Measurements from ENCODE around the gene ZNF860. TPM values are rescaled to one million over a fixed set of nuclear protein-coding genes. Genes with fewer than 3 reads are reported as not detected.

ZNF860 gene
- total and polyA plus RNA-seq, 2 donors (not counting 1 experiment from before 2014, with no cell fraction given), result 16.2 to 41.4 TPM

- H3K27ac Mint-ChIP-seq, result peak overlapping the region; percentile 95
- H3K27me3 Mint-ChIP-seq, result no peaks in the 10 kb centered on the region
- Histone ChIP-seq H3K79me2 (ENCODE audit: control insufficient read depth, insufficient read depth, low read length) (peaks cover 98% of the 10 kb centered on the region), H3K4me2 (replicated peaks; ENCODE audit: low read depth, low read length, poor library complexity, severe bottlenecking) (peak overlapping the region; percentile 74), H2AFZ (ENCODE audit: insufficient read depth, low read depth, low read length, poor library complexity, severe bottlenecking) (no peak overlapping the region), H4K20me1 (ENCODE audit: control insufficient read depth, insufficient read depth, low read length, poor library complexity, severe bottlenecking) (no peaks in the 10 kb centered on the region), H3K27ac (ENCODE audit: low read length in 2 of 2) (peak overlapping the region; percentile 56 to 88), H3K27me3 (replicated peaks in 1 of 4; ENCODE audit: control extremely low read depth in 1 of 4, control insufficient read depth in 3 of 4, insufficient read depth in 4 of 4, low read length in 3 of 4) (no peaks in the 10 kb centered on the region), H3K9me3 (ENCODE audit: control extremely low read depth in 1 of 3, control insufficient read depth in 2 of 3, insufficient read depth in 1 of 3, low read length in 2 of 3) (peaks cover 1 to 24% (median 16%) of the 10 kb centered on the region in 3 donors), H3K4me3 (ENCODE audit: control extremely low read depth in 1 of 5, extremely low read depth in 1 of 5, insufficient read depth in 1 of 5, low read depth in 2 of 5, low read length in 4 of 5) (peak overlapping the region in 2 of 5 experiments; percentile 34 to 60), H3K9ac (ENCODE audit: low read length) (peak overlapping the region; percentile 59), H3K4me1 (ENCODE audit: control insufficient read depth in 2 of 2, insufficient read depth in 2 of 2, low read length in 2 of 2) (peaks cover 92 to 97% of the 10 kb centered on the region in 2 donors), H3K36me3 (replicated peaks in 1 of 2; ENCODE audit: control extremely low read depth in 1 of 2, control insufficient read depth in 1 of 2, extremely low read depth in 1 of 2, insufficient read depth in 2 of 2, low read length in 1 of 2) (peaks cover 0 to 14% of the 10 kb centered on the region in 2 experiments)
- H3K4me1 Mint-ChIP-seq, result peaks cover 87% of the 10 kb centered on the region
- H3K4me3 Mint-ChIP-seq, result peak overlapping the region; percentile 89
- POLR2A ChIA-PET, result no interaction called here
- intact Hi-C loops (cut with micrococcal nuclease), result loop anchor here (10.0 kb wide), 1 partner anchor 424 kb away; the partner anchor contains the start of gene STT3B
- CTCF ChIA-PET, result no interaction called here
- WGBS (ENCODE audit: insufficient coverage), result 100% methylated on average over 2 of the region's 3 CpGs
- H3K9me3 Mint-ChIP-seq (ENCODE audit: insufficient read depth), result peaks cover 3% of the 10 kb centered on the region
- no peak for DNase-seq
- TF ChIP-seq EZH2 (IDR thresholded peaks at IDR 0.05; ENCODE audit: borderline replicate concordance, insufficient read depth, low read depth, low read length, poor library complexity, severe bottlenecking), result no peak
- TF ChIP-seq, protein P1, sequence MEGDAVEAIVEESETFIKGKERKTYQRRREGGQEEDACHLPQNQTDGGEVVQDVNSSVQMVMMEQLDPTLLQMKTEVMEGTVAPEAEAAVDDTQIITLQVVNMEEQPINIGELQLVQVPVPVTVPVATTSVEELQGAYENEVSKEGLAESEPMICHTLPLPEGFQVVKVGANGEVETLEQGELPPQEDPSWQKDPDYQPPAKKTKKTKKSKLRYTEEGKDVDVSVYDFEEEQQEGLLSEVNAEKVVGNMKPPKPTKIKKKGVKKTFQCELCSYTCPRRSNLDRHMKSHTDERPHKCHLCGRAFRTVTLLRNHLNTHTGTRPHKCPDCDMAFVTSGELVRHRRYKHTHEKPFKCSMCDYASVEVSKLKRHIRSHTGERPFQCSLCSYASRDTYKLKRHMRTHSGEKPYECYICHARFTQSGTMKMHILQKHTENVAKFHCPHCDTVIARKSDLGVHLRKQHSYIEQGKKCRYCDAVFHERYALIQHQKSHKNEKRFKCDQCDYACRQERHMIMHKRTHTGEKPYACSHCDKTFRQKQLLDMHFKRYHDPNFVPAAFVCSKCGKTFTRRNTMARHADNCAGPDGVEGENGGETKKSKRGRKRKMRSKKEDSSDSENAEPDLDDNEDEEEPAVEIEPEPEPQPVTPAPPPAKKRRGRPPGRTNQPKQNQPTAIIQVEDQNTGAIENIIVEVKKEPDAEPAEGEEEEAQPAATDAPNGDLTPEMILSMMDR (IDR thresholded peaks at IDR 0.05), result no peak
- ATAC-seq (ENCODE audit: low read depth), result no peak
Observed at GRCh38 chr3:31958701-31959152, 22.8 kb upstream of the ZNF860 start.

- Histone ChIP-seq H3K27ac (ENCODE audit: low read length in 2 of 2) (peak overlapping the region; percentile 56 to 88), H3K9me3 (ENCODE audit: control extremely low read depth in 1 of 3, control insufficient read depth in 2 of 3, insufficient read depth in 1 of 3, low read length in 2 of 3) (peaks cover 1 to 24% (median 16%) of the 10 kb centered on the region in 3 donors), H4K20me1 (ENCODE audit: control insufficient read depth, insufficient read depth, low read length, poor library complexity, severe bottlenecking) (no peaks in the 10 kb centered on the region), H3K4me1 (ENCODE audit: control insufficient read depth in 2 of 2, insufficient read depth in 2 of 2, low read length in 2 of 2) (peaks cover 92 to 97% of the 10 kb centered on the region in 2 donors), H3K27me3 (replicated peaks in 1 of 4; ENCODE audit: control extremely low read depth in 1 of 4, control insufficient read depth in 3 of 4, insufficient read depth in 4 of 4, low read length in 3 of 4) (no peaks in the 10 kb centered on the region), H2AFZ (ENCODE audit: insufficient read depth, low read depth, low read length, poor library complexity, severe bottlenecking) (peak overlapping the region; percentile 19), H3K4me2 (replicated peaks; ENCODE audit: low read depth, low read length, poor library complexity, severe bottlenecking) (peak overlapping the region; percentile 74), H3K79me2 (ENCODE audit: control insufficient read depth, insufficient read depth, low read length) (peaks cover 100% of the 10 kb centered on the region), H3K4me3 (ENCODE audit: control extremely low read depth in 1 of 5, extremely low read depth in 1 of 5, insufficient read depth in 1 of 5, low read depth in 2 of 5, low read length in 4 of 5) (peak overlapping the region in 3 of 5 experiments; percentile 16 to 60 (median 34)), H3K9ac (ENCODE audit: low read length) (peak overlapping the region; percentile 59), H3K36me3 (replicated peaks in 1 of 2; ENCODE audit: control extremely low read depth in 1 of 2, control insufficient read depth in 1 of 2, extremely low read depth in 1 of 2, insufficient read depth in 2 of 2, low read length in 1 of 2) (peaks cover 0 to 14% of the 10 kb centered on the region in 2 experiments)
- Mint-ChIP-seq H3K27me3 (no peaks in the 10 kb centered on the region), H3K4me3 (peak overlapping the region; percentile 89), H3K9me3 (ENCODE audit: insufficient read depth) (peaks cover 3% of the 10 kb centered on the region), H3K4me1 (peaks cover 87% of the 10 kb centered on the region), H3K27ac (peak overlapping the region; percentile 95)
- TF ChIP-seq EZH2 (IDR thresholded peaks at IDR 0.05; ENCODE audit: borderline replicate concordance, insufficient read depth, low read depth, low read length, poor library complexity, severe bottlenecking), result no peak
- TF ChIP-seq, protein P1 (IDR thresholded peaks at IDR 0.05), result no peak
- ATAC-seq (ENCODE audit: low read depth) (no peak), DNase-seq (no peak)
- WGBS (ENCODE audit: insufficient coverage), result 80% methylated on average over 2 of the region's 2 CpGs
- ChIA-PET POLR2A (no interaction called here), CTCF (no interaction called here)
- intact Hi-C loops (cut with micrococcal nuclease), result loop anchor here (10.0 kb wide), 1 partner anchor 424 kb away; the partner anchor contains the start of gene STT3B
Observed at GRCh38 chr3:31959251-31959650, 22.3 kb upstream of the ZNF860 start.
